Sigmoid colon (tissue), 4 donors: Measurements from ENCODE around the gene CRACR2B.

Experiments
- CTCF ChIP-seq, 4 experiments: fragments of 450-650 bp in 3 of 4; fragments of 200-600 bp in 1 of 4; IDR thresholded peaks; one replicate each; pipeline ENCODE4 v1.5.1; 2016 to 2019; ENCODE audit warnings: antibody characterized with exemption in 4 of 4, mild to moderate bottlenecking in 3 of 4, moderate library complexity in 2 of 4
- EP300 ChIP-seq, 4 donors: sonication (generic); formaldehyde crosslinking; IDR thresholded peaks; one replicate each; pipeline ENCODE4 v1.6.1; 2017; ENCODE audit warnings: antibody characterized with exemption in 4 of 4
- POLR2A ChIP-seq, 2 donors: fragments of 450-650 bp; IDR thresholded peaks; one replicate each; pipeline ENCODE4 v1.6.1; 2016; ENCODE audit warnings: antibody characterized with exemption in 2 of 2, mild to moderate bottlenecking in 2 of 2, moderate library complexity in 2 of 2
- POLR2AphosphoS5 ChIP-seq, 4 donors: sonication (generic); formaldehyde crosslinking; IDR thresholded peaks; one replicate each; pipeline ENCODE4 v1.6.1; 2017; ENCODE audit warnings: antibody characterized with exemption in 4 of 4

- TF ChIP-seq CTCF (IDR thresholded peaks at IDR 0.05) (no peak), POLR2AphosphoS5 (IDR thresholded peaks at IDR 0.05) (no peak), POLR2A (IDR thresholded peaks at IDR 0.05) (no peak), EP300 (IDR thresholded peaks at IDR 0.05) (no peak)
Observed at GRCh38 chr11:794013-794765, 33.5 kb upstream of the CRACR2B start.
